Ishikawa (cell line): ENCODE measurements around the gene TGFBR3.

Source experiments
- CEBPB ChIP-seq: IDR thresholded peaks from 2 replicates; pipeline ENCODE4 v1.6.1; 2012
- CREB1 ChIP-seq: IDR thresholded peaks from 2 replicates; pipeline ENCODE4 v1.6.1; 2012; ENCODE audit warnings: low read depth
- EGR1 ChIP-seq: IDR thresholded peaks from 2 replicates; pipeline ENCODE4 v1.6.1; 2012
- MAX ChIP-seq: IDR thresholded peaks from 2 replicates; pipeline ENCODE4 v1.6.1; 2012
- NFIC ChIP-seq: IDR thresholded peaks from 2 replicates; pipeline ENCODE4 v1.6.1; 2012
- RAD21 ChIP-seq: IDR thresholded peaks from 2 replicates; pipeline ENCODE4 v1.6.1; 2012; ENCODE audit warnings: low read depth
- REST ChIP-seq: IDR thresholded peaks from 2 replicates; pipeline ENCODE4 v1.6.1; 2012; ENCODE audit warnings: low read depth, mild to moderate bottlenecking
- TAF1 ChIP-seq: IDR thresholded peaks from 2 replicates; pipeline ENCODE4 v1.6.1; 2012; ENCODE audit warnings: low read depth, mild to moderate bottlenecking
- TCF12 ChIP-seq: IDR thresholded peaks from 2 replicates; pipeline ENCODE4 v1.6.1; 2012; ENCODE audit warnings: low read depth
- TEAD4 ChIP-seq: IDR thresholded peaks from 2 replicates; pipeline ENCODE4 v1.6.1; 2012
- YY1 ChIP-seq: IDR thresholded peaks from 2 replicates; pipeline ENCODE4 v1.6.1; 2012; ENCODE audit warnings: low read depth

- no peak for TF ChIP-seq MAX
- no peak for TF ChIP-seq YY1
- TF ChIP-seq CEBPB, result no peak
- TF ChIP-seq EGR1, result no peak
- TF ChIP-seq RAD21, result no peak
- TF ChIP-seq TEAD4, result no peak
- TF ChIP-seq REST, result no peak
- TF ChIP-seq CREB1, result no peak
- no peak for TF ChIP-seq TAF1
- no peak for TF ChIP-seq NFIC
- no peak for TF ChIP-seq TCF12
Measured at GRCh38 chr1:91689641-91690481, 196.1 kb downstream of the TGFBR3 start.
